Amygdala (tissue), 56 donors: ENCODE data around the gene ST6GALNAC4.

ENCODE experiments used
- DNase-seq, 56 donors: peaks; one replicate each; lab custom pipeline; 2025; lab: John Stamatoyannopoulos, UW

ST6GALNAC4 gene

GRCh38 chr9:127916720-127917581 is at the start of gene ST6GALNAC4:
Gene ST6GALNAC4, minus strand, starts transcription at chr9:127917041. Its CDS starts 622 bp downstream, at chr9:127916419.
- DNase-seq, result peak; percentile 68 to 97 (median 90)

- DNase-seq, result no peak
These were observed 49.1 kb upstream of the ST6GALNAC4 start for GRCh38 chr9:127965953-127966352.

- DNase-seq, result no peak
These were observed 46.7 kb upstream of the ST6GALNAC4 start for GRCh38 chr9:127963359-127964064.

- DNase-seq, result no peak
These were observed 46.2 kb upstream of the ST6GALNAC4 start for GRCh38 chr9:127963041-127963358.

- DNase-seq, result no peak
These were observed 45.4 kb upstream of the ST6GALNAC4 start for GRCh38 chr9:127962278-127962677.

GRCh38 chr9:127961613-127962155 is 44.8 kb upstream of the ST6GALNAC4 start:
- DNase-seq, result no peak

- no peak for DNase-seq
These were observed 44.3 kb upstream of the ST6GALNAC4 start for GRCh38 chr9:127961155-127961490.

- DNase-seq, result no peak
These were observed 43.7 kb upstream of the ST6GALNAC4 start for GRCh38 chr9:127960410-127961154.

GRCh38 chr9:127959841-127960409 is 43.1 kb upstream of the ST6GALNAC4 start:
- no peak for DNase-seq

GRCh38 chr9:127959398-127959797 is 42.6 kb upstream of the ST6GALNAC4 start:
- no peak for DNase-seq

- no peak for DNase-seq
These were observed 41.9 kb upstream of the ST6GALNAC4 start for GRCh38 chr9:127958728-127959127.

- peak in 26 of 56 donors; percentile 34 to 68 (median 52) for DNase-seq
These were observed 38.6 kb upstream of the ST6GALNAC4 start for GRCh38 chr9:127955294-127956015.

GRCh38 chr9:127954831-127955293 is 38.0 kb upstream of the ST6GALNAC4 start:
- peak in 49 of 56 donors; percentile 27 to 86 (median 66) for DNase-seq

- no peak for DNase-seq
These were observed 37.1 kb upstream of the ST6GALNAC4 start for GRCh38 chr9:127953768-127954505.

GRCh38 chr9:127953154-127953553 is 36.3 kb upstream of the ST6GALNAC4 start:
- DNase-seq, result no peak

GRCh38 chr9:127950513-127951289 is 33.9 kb upstream of the ST6GALNAC4 start:
- peak; percentile 65 to 98 (median 93) for DNase-seq

- DNase-seq, result peak in 37 of 56 donors; percentile 31 to 83 (median 57)
These were observed 33.1 kb upstream of the ST6GALNAC4 start for GRCh38 chr9:127949827-127950512.
